C4-2B (cell line): ENCODE data around the gene MAN2A1.

Experiments
- H3K27ac ChIP-seq: fragments of 450-650 bp; 2 replicates; pipeline ENCODE4 v1.5.1; 2017
- CTCF ChIP-seq: fragments of 450-650 bp; conservative IDR thresholded peaks from 2 replicates; pipeline ENCODE4 v1.5.1; 2017; ENCODE audit warnings: mild to moderate bottlenecking
- ZFX ChIP-seq: fragments of 450-650 bp; IDR thresholded peaks from 2 replicates; pipeline ENCODE4 v1.6.1; 2017

Gene MAN2A1

GRCh38 chr5:109690975-109691574, 1.3 kb downstream of the MAN2A1 start:
- TF ChIP-seq ZFX (no peak), CTCF (peak; percentile 80)
- H3K27ac ChIP-seq: peak overlapping the region; percentile 81

GRCh38 chr5:109691996-109692395, 2.3 kb downstream of the MAN2A1 start:
- TF ChIP-seq CTCF: no peak
- TF ChIP-seq ZFX: no peak
- H3K27ac ChIP-seq: no peak overlapping the region

GRCh38 chr5:109692852-109693251, 3.1 kb downstream of the MAN2A1 start:
- TF ChIP-seq ZFX (no peak), CTCF (no peak)
- no peak overlapping the region for H3K27ac ChIP-seq

GRCh38 chr5:109693535-109694400, 4.0 kb downstream of the MAN2A1 start:
- TF ChIP-seq CTCF: no peak
- TF ChIP-seq ZFX: no peak
- H3K27ac ChIP-seq: no peak overlapping the region

- no peak overlapping the region for H3K27ac ChIP-seq
- TF ChIP-seq CTCF (no peak), ZFX (no peak)
These were observed 4.7 kb downstream of the MAN2A1 start for GRCh38 chr5:109694451-109694891.

- TF ChIP-seq ZFX (no peak), CTCF (no peak)
These were observed 5.5 kb downstream of the MAN2A1 start for GRCh38 chr5:109695005-109695926.

More at GRCh38 chr5:109695005-109695926, 5.5 kb downstream of the MAN2A1 start:
- no peak overlapping the region for H3K27ac ChIP-seq
